HG03135 (cell line): ENCODE results near the gene TEX2.

Experiments used
- ATAC-seq: cut with Tn5 transposase; IDR thresholded peaks from one replicate; pipeline ENCODE4 v1.9.1; 2021; ENCODE audit warnings: mild to moderate bottlenecking, moderate library complexity; ENCODE audit not compliant: unreplicated experiment

TEX2 gene

GRCh38 chr17:64263000-64263766 is at the start of gene TEX2:
Gene TEX2 (minus strand): TSS chr17:64263260. CDS start chr17:64214217, 49,043 bp downstream.
- peak; percentile 81 for ATAC-seq

GRCh38 chr17:64309710-64310109 is 46.6 kb upstream of the TEX2 start:
- no peak for ATAC-seq

- ATAC-seq, result no peak
These were observed 46.0 kb upstream of the TEX2 start for GRCh38 chr17:64309021-64309420.

GRCh38 chr17:64306850-64307463 is 43.9 kb upstream of the TEX2 start:
- no peak for ATAC-seq

GRCh38 chr17:64304551-64304950 is 41.5 kb upstream of the TEX2 start:
- no peak for ATAC-seq

GRCh38 chr17:64300699-64300965 is 37.6 kb upstream of the TEX2 start:
- ATAC-seq, result no peak

GRCh38 chr17:64297467-64298088 is 34.5 kb upstream of the TEX2 start:
- ATAC-seq, result no peak

GRCh38 chr17:64296246-64296645 is 33.2 kb upstream of the TEX2 start:
- no peak for ATAC-seq

- ATAC-seq, result no peak
These were observed 32.1 kb upstream of the TEX2 start for GRCh38 chr17:64295146-64295545.

GRCh38 chr17:64291268-64291851 is 28.3 kb upstream of the TEX2 start:
- ATAC-seq, result no peak

GRCh38 chr17:64289741-64290141 is 26.7 kb upstream of the TEX2 start:
- ATAC-seq, result no peak

GRCh38 chr17:64282753-64283080 is 19.7 kb upstream of the TEX2 start:
- no peak for ATAC-seq

- ATAC-seq, result no peak
These were observed 19.1 kb upstream of the TEX2 start for GRCh38 chr17:64281962-64282752.

- no peak for ATAC-seq
These were observed 15.6 kb upstream of the TEX2 start for GRCh38 chr17:64278614-64279013.

- no peak for ATAC-seq
These were observed 14.9 kb upstream of the TEX2 start for GRCh38 chr17:64277831-64278562.

- no peak for ATAC-seq
These were observed 14.0 kb upstream of the TEX2 start for GRCh38 chr17:64276961-64277505.

GRCh38 chr17:64275016-64275415 is 12.0 kb upstream of the TEX2 start:
- ATAC-seq, result no peak

- ATAC-seq, result no peak
These were observed 9.9 kb upstream of the TEX2 start for GRCh38 chr17:64273006-64273405.

- no peak for ATAC-seq
These were observed 7.8 kb upstream of the TEX2 start for GRCh38 chr17:64270885-64271284.
